GM18511 (cell line): ENCODE data around the gene ITGA4.

Source experiments
- ATAC-seq: cut with Tn5 transposase; IDR thresholded peaks from one replicate; pipeline ENCODE4 v1.9.1; 2021; ENCODE audit warnings: mild to moderate bottlenecking, moderate library complexity; ENCODE audit not compliant: unreplicated experiment

Gene ITGA4

GRCh38 chr2:181499231-181499630, 42.0 kb downstream of the ITGA4 start:
- ATAC-seq, result no peak

- no peak for ATAC-seq
Measured at GRCh38 chr2:181500201-181500600, 43.0 kb downstream of the ITGA4 start.

GRCh38 chr2:181515719-181516118, 58.5 kb downstream of the ITGA4 start:
- no peak for ATAC-seq

GRCh38 chr2:181516992-181517391, 59.8 kb downstream of the ITGA4 start:
- ATAC-seq, result no peak

GRCh38 chr2:181517685-181518301, 60.6 kb downstream of the ITGA4 start:
- ATAC-seq, result no peak

- ATAC-seq, result no peak
Measured at GRCh38 chr2:181520253-181520652, 63.1 kb downstream of the ITGA4 start.

- ATAC-seq, result no peak
Measured at GRCh38 chr2:181523756-181524155, 66.6 kb downstream of the ITGA4 start.

GRCh38 chr2:181526014-181526413, 68.8 kb downstream of the ITGA4 start:
- ATAC-seq, result no peak

GRCh38 chr2:181527058-181527457, 69.9 kb downstream of the ITGA4 start:
- ATAC-seq, result no peak

GRCh38 chr2:181528441-181528840, 71.3 kb downstream of the ITGA4 start:
- ATAC-seq, result no peak

- ATAC-seq, result no peak
Measured at GRCh38 chr2:181536730-181537129, 79.5 kb downstream of the ITGA4 start.

GRCh38 chr2:181540421-181540820, 83.2 kb downstream of the ITGA4 start:
- ATAC-seq, result no peak

- no peak for ATAC-seq
Measured at GRCh38 chr2:181542170-181542569, 85.0 kb downstream of the ITGA4 start.

- no peak for ATAC-seq
Measured at GRCh38 chr2:181546086-181546485, 88.9 kb downstream of the ITGA4 start.

GRCh38 chr2:181552808-181553207, 95.6 kb downstream of the ITGA4 start:
- no peak for ATAC-seq

- no peak for ATAC-seq
Measured at GRCh38 chr2:181553244-181553643, 96.1 kb downstream of the ITGA4 start.

- no peak for ATAC-seq
Measured at GRCh38 chr2:181554061-181554830, 97.1 kb downstream of the ITGA4 start.

- ATAC-seq, result no peak
Measured at GRCh38 chr2:181558371-181558770, 101.2 kb downstream of the ITGA4 start.

- ATAC-seq, result peak; percentile 75
Measured at GRCh38 chr2:181563101-181563692, 106.0 kb downstream of the ITGA4 start.

GRCh38 chr2:181566334-181567032, 109.3 kb downstream of the ITGA4 start:
- no peak for ATAC-seq

- ATAC-seq, result no peak
Measured at GRCh38 chr2:181570059-181570458, 112.9 kb downstream of the ITGA4 start.
